Hepatocyte (in vitro differentiated cells): ENCODE results near the gene LDLRAD1. TPM values are rescaled to one million over a fixed set of nuclear protein-coding genes. Genes with fewer than 3 reads are reported as not detected.
"Not testable (repeated sequence)": the region's sequence is repeated elsewhere in the genome, so short reads cannot be mapped to it uniquely, and the experiment has no call there.

ENCODE experiments used
- DNase-seq: peaks from one replicate; pipeline ENCODE4 v3.0.0-alpha.2; 2016; ENCODE audit warnings: low spot score
- H2AFZ ChIP-seq: fragments of 200-600 bp; sonication (generic); 2 replicates; pipeline ENCODE4 v1.6.0; 2016; ENCODE audit warnings: antibody characterized with exemption, mild to moderate bottlenecking
- H3K27ac ChIP-seq: fragments of 200-600 bp; sonication (generic); 2 replicates; pipeline ENCODE4 v1.5.1; 2016; ENCODE audit warnings: mild to moderate bottlenecking
- H3K27me3 ChIP-seq: fragments of 200-600 bp; sonication (generic); 2 replicates; pipeline ENCODE4 v1.6.1; 2016
- H3K36me3 ChIP-seq: fragments of 200-600 bp; sonication (generic); replicated peaks from 2 replicates; pipeline ENCODE4 v1.5.1; 2016; ENCODE audit warnings: low read depth; ENCODE audit not compliant: insufficient read depth
- H3K4me1 ChIP-seq: fragments of 200-600 bp; sonication (generic); 2 replicates; pipeline ENCODE4 v1.5.1; 2016; ENCODE audit warnings: mild to moderate bottlenecking, moderate library complexity; ENCODE audit not compliant: insufficient read depth
- H3K4me2 ChIP-seq: fragments of 200-600 bp; sonication (generic); 2 replicates; pipeline ENCODE4 v1.6.0; 2016
- H3K4me3 ChIP-seq: fragments of 200-600 bp; sonication (generic); 2 replicates; pipeline ENCODE4 v1.5.1; 2016; ENCODE audit warnings: mild to moderate bottlenecking
- H3K79me2 ChIP-seq: fragments of 200-600 bp; sonication (generic); 2 replicates; pipeline ENCODE4 v1.6.0; 2017; ENCODE audit warnings: mild to moderate bottlenecking
- H3K9me2 ChIP-seq: fragments of 200-600 bp; sonication (generic); replicated peaks from 2 replicates; pipeline ENCODE4 v1.6.0; 2017; ENCODE audit warnings: mild to moderate bottlenecking; ENCODE audit not compliant: insufficient read depth
- H3K9me3 ChIP-seq: fragments of 200-600 bp; sonication (generic); 2 replicates; pipeline ENCODE4 v1.5.1; 2016; ENCODE audit warnings: low read depth, mild to moderate bottlenecking
- H4K20me1 ChIP-seq: fragments of 200-600 bp; sonication (generic); 2 replicates; pipeline ENCODE4 v1.6.0; 2016; ENCODE audit warnings: mild to moderate bottlenecking; ENCODE audit not compliant: insufficient read depth, poor library complexity, severe bottlenecking
- CTCF ChIP-seq: fragments of 200-600 bp; sonication (generic); IDR thresholded peaks from 2 replicates; pipeline ENCODE4 v1.5.1; 2016; ENCODE audit warnings: antibody characterized with exemption, mild to moderate bottlenecking; ENCODE audit not compliant: poor library complexity
- EZH2 ChIP-seq: fragments of 200-600 bp; sonication (generic); IDR thresholded peaks from 2 replicates; pipeline ENCODE4 v1.6.1; 2016; ENCODE audit warnings: antibody characterized with exemption, mild to moderate bottlenecking, borderline replicate concordance
- EZH2phosphoT487 ChIP-seq: fragments of 200-600 bp; sonication (generic); IDR thresholded peaks from one replicate; pipeline ENCODE4 v1.6.1; 2018; ENCODE audit warnings: antibody characterized with exemption, mild to moderate bottlenecking, low read depth, moderate library complexity; ENCODE audit not compliant: unreplicated experiment, severe bottlenecking
- WGBS: methylation state at CpG from one replicate; pipeline ENCODE4 v1.1.6; 2016; ENCODE audit warnings: low lambda C conversion rate; ENCODE audit errors: missing lambda C conversion rate; 5-methylcytosine and 5-hydroxymethylcytosine counted together
- polyA plus RNA-seq: library from polyadenylated mRNA; unstranded; fragments of >200 nt; fragmentation: Nextera tagmentation; extraction: Ambion mirVana; gene quantifications from 2 replicates; pipeline ENCODE4 v1.2.1, GENCODE V29; 2016
- total RNA-seq: library from RNA; depleted of rRNA; stranded (reverse); fragments of >200 nt; gene quantifications from 2 replicates; pipeline ENCODE4 v1.2.3, GENCODE V29; 2014

LDLRAD1 gene
- total and polyA plus RNA-seq, 2 experiments from 2014 or later = 0.82 to 1.7 TPM

GRCh38 chr1:54004481-54005049 lies 13.4 kb downstream of the LDLRAD1 start:
- Histone ChIP-seq H3K4me1 (no peaks in the 10 kb centered on the region), H3K9me2 (no peaks in the 10 kb centered on the region), H4K20me1 (no peaks in the 10 kb centered on the region), H3K27me3 (no peaks in the 10 kb centered on the region), H3K79me2 (no peaks in the 10 kb centered on the region), H3K36me3 (no peaks in the 10 kb centered on the region), H3K9me3 (no peaks in the 10 kb centered on the region), H2AFZ (no peak overlapping the region), H3K4me2 (no peak overlapping the region), H3K27ac (no peak overlapping the region), H3K4me3 (no peak overlapping the region)
- no peak for TF ChIP-seq EZH2phosphoT487
- no peak for TF ChIP-seq EZH2
- TF ChIP-seq CTCF = no peak
- WGBS = 95% methylated on average over 23 of the region's 27 CpGs
- DNase-seq = no peak

GRCh38 chr1:54003750-54004480 lies 14.1 kb downstream of the LDLRAD1 start:
- not testable (repeated sequence) for H3K36me3 ChIP-seq, H2AFZ ChIP-seq, DNase-seq, H3K9me3 ChIP-seq, H3K79me2 ChIP-seq, H3K4me2 ChIP-seq, H3K4me3 ChIP-seq, H4K20me1 ChIP-seq, H3K27me3 ChIP-seq, H3K27ac ChIP-seq, H3K4me1 ChIP-seq, H3K9me2 ChIP-seq
- 94% methylated on average over 19 of the region's 19 CpGs for WGBS

- Histone ChIP-seq H2AFZ (no peak overlapping the region), H3K27ac (no peak overlapping the region), H3K4me1 (no peaks in the 10 kb centered on the region), H3K79me2 (no peaks in the 10 kb centered on the region), H4K20me1 (no peaks in the 10 kb centered on the region), H3K4me3 (no peak overlapping the region), H3K9me2 (no peaks in the 10 kb centered on the region), H3K27me3 (no peaks in the 10 kb centered on the region), H3K36me3 (no peaks in the 10 kb centered on the region), H3K4me2 (no peak overlapping the region), H3K9me3 (no peaks in the 10 kb centered on the region)
- 93% methylated on average over 12 of the region's 12 CpGs for WGBS
- DNase-seq = no peak
- no peak for TF ChIP-seq CTCF
- no peak for TF ChIP-seq EZH2
- no peak for TF ChIP-seq EZH2phosphoT487
Measured at GRCh38 chr1:54003249-54003646, 14.7 kb downstream of the LDLRAD1 start.

- Histone ChIP-seq H3K9me3 (no peaks in the 10 kb centered on the region), H2AFZ (no peak overlapping the region), H3K79me2 (no peaks in the 10 kb centered on the region), H3K27ac (no peak overlapping the region), H3K36me3 (no peaks in the 10 kb centered on the region), H3K4me1 (no peaks in the 10 kb centered on the region), H4K20me1 (no peaks in the 10 kb centered on the region), H3K27me3 (no peaks in the 10 kb centered on the region), H3K4me3 (no peak overlapping the region), H3K9me2 (no peaks in the 10 kb centered on the region), H3K4me2 (no peak overlapping the region)
- 75% methylated on average over 9 of the region's 9 CpGs for WGBS
- DNase-seq = no peak
- no peak for TF ChIP-seq CTCF
- TF ChIP-seq EZH2phosphoT487 = no peak
- no peak for TF ChIP-seq EZH2
Measured at GRCh38 chr1:54002544-54003248, 15.3 kb downstream of the LDLRAD1 start.
